Left hindlimb (tissue), 1 donor: ENCODE measurements around the gene S100A7A.
"Not testable (repeated sequence)": the region's sequence is repeated elsewhere in the genome, so short reads cannot be mapped to it uniquely, and the experiment has no call there.

Experiments
- DNase-seq: peaks from one replicate; pipeline ENCODE4 v3.0.0-alpha.2; 2018

S100A7A gene

DNA sequence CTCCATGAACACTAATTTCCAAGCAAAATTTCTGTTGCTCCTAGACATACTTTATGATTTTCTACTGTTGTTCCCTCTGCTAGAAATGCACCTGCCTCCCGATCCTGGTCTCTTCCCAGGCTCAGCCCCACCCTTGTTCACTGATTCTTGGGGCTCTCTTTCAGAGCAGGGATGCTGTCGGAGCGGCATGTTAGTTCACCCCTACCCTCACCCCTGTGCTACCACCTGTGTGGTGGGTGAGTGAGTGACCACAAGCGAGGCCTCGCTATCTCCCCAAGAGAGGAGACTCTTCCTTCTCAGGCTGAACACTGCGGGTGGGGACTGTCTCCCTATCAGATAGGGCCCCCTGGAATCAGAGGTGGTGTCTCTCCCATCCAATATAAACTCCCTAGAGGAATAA, 20.5 kb upstream of the S100A7A start:
- no peak for DNase-seq

DNA sequence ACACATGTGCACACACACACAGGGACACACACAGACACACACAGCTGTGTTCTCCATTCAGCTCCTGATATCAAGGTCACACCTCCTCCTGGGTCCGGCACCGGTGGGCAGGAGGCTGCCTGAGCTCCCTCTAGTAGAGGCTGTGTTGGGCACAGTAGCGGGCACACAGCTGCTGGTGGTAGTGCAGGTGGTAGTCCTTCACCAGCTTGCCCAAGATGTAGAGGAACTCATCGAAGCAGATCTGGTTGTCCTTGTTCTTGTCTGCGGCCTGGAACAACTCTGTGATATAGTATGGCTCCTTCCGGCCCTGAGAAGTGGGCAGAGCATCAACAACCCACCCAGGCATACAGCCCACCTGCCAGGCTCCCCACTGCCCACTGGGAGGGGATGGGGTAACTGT, 19.9 kb upstream of the S100A7A start:
- no peak for DNase-seq

DNA sequence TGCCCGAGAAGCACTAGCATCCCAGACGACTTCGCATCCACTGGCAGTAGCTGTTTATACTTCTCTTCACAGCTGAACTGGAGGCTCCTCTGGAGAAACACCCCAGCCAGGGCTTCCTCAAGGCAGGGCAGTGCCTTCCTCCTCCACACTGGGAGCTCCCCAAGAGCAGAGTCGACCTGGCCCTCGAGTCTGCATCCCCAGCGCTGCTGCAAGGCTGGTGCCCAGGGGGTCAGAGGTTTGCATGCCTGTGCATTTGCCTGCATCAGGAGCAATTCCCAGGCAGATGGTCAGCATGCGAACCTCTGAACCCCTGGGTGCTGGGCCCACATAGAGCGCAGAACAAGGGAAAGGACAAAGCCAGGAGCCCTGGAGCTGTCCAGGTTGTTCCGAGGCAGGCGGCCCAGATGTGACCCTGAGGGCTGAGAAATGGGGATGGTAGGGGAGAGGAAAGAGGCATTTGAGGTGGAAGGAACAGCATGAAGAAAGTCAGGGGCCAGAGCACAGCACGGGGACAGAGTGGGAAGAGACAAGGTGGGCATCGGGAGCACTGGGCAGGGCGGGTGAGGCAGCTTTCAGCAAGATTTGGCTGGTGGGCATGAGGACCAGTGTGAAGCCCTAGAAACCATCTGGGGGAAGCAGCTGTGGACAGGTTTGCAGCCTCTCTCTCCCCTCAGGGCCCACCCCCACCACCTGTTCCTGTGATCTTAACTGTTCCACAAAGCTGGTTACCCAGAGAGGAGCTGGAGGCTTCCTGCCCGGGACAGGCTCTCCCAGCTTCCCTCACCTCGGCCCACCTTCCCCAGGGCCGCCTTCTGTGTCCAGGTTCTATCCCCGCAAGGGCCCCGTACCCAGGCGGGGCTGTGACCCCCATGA, 19.0 kb upstream of the S100A7A start:
- no peak for DNase-seq

DNA sequence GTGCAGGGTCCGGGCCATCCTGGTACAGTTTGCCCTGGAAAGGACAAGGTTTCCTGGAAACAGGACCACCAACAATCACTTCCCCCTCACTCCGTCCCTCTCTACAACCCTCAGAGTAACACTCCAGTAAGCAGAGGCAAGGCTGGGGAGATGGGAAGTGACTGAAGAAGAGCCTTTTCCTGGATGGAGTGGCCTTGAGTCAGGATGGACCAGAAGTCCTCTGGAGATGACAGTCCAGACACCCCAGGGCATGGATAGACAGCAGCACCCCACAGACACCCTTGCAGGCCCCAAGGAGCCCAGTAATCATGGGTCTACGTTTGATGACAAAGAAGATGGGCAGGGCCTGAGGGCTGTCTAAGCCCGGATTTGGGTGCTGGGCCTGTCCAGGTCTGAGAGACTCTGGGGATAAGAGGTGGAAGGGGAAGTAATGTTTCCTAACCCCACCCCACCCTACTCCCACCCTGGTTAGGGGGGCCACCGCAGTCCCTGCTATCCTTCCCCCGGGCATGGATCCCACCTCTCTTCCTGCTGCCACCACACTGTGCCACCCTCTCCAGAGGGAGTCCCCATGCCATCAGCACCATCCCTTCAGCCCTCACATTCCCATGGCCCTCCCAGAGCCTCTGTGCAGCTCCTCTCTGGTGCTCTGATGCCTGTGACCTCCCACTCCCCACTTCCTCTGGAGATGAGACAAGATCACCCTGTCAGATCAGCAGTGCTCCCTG, 18.2 kb upstream of the S100A7A start:
- DNase-seq = no peak

DNA sequence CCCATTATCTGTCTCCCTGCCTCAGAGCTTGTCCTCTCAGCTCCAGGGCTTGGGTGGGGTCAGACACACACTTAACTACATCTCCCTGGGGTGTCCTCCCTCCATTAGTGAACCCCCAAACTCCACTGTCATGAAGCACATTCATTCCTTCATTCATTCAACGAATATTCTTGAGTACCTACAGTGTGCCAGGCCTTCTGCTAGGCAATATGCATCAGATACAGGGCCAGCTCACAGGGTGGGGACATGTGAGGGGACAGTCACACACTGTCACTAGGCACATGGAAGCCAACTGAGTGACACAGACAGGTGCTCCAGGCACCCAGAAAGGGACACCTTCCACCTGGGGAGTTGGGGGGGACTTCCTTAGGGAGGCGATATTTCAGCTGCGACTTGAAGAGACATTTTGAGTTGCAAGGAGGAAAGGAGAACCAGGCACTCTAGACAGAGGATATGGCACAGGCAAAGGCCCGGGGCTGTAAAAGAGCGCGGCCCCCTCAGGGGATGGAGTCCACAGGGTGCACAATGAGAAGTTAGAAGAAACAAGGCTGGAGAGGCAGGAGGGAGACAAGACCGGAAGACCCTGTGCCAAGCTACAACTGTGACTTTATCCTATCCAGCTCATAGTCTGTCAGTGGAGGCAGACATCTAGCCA, 16.8 kb upstream of the S100A7A start:
- DNase-seq = no peak

DNA sequence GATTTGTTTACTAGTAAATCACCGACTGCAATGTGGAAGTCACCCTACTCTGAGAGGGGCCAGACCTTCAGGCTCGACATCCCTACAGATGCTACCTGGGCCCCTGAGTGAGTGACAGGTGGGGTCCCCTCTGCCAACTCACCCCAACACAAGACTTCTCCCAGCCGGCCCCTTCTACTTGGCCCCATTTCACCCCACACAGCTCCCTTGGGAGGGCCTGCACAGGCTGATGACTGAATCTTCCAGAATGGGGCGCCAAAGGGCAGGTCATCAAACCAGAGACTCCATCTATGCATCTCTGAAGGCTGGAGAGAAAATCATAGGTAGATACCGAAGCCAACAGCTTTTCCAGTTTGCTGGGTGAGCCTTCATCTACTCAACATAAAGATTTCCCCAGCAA, 16.1 kb upstream of the S100A7A start:
- DNase-seq = no peak

DNA sequence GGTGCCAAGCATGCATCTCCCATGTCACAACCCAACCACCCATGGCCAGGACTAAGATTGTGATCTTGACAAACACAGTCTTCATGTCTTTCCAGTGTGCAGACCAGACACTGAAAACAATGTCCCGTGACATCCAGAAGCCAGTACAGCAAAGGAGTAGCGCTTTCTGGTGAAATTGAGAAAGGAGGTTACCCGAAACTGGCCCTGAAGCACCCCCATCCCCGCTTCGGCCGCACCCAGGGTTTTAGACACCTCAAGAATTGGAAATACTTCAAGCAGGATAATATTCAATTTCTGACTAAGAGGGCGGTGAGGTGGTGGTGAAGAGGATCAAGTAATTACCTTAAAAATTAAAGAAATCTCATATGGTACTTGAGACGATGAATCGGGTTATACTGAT, 14.9 kb upstream of the S100A7A start:
- DNase-seq = no peak

DNA sequence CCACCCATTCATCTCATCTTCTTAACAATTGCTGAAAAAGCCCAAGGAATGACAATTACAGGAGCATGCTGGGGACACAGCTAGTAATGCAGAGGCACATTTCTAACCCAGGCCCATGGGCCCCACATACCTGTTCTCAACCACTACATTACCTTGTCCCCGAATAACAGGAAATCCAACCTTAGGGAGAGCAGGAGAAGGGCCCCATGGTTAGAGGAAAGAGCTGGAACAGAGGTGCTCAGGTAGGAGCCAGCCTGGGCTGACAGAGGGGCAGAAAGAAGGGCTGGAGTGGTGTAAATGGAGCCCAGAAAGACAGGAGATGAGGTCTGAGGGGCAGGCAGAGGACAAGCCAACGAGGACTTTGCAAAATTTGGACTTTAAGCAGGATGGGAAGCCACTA, 14.1 kb upstream of the S100A7A start:
- DNase-seq = no peak

DNA sequence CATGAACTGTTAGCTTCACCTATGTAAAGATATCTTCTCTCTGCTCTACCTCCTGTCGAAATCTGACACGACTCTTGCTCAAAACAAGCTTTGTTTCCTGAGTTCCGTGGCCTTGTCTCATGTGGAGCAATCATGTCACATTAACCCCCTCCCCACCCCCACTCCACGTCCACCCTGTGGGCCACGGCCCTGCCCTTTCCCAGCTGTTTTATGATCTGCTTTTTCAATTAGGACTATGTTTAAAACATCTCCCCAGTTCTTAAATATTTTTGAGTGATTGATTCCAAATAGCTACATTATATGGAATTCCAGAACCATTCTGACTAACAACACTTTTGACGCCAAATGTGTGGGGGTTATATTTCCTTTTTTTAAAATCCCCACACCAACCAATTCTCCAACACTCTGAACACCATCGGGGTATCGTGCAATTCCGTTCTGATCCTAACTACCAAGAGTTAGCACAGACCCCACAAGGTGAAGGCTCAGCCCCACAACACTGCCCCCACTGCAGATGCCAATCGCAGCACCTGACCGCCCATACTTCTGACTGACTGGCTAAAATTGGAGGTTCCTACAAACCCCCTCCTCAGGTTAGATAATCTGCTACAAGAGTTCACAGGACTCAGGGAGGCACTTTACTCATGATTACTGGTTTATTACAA, 12.8 kb upstream of the S100A7A start:
- DNase-seq = no peak

DNA sequence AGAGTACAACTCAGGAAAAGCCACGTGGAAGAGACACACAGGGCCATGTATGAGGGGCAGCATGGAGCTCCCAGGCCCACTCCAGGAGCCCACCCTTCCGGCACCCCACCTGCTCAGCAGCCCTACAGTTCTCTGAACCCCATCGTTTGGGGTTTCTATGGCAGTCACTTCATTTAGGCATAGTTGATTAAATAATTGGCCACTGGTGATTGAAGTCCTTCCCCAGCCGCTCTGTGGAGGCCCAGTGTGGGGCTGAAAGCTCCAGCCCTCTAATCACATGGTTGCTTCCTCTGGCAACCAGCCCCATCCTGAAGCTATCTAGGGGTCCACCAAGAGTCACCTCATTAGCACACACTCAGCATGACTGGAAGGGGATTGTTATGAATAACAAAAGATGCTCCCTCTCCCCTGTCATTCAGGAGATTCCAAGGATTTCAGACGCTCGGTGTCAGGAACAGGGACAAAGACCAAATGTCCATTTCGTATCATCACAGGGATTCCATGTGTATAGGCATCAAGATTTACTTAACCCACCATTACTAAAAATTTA, 12.2 kb upstream of the S100A7A start:
- no peak for DNase-seq

DNA sequence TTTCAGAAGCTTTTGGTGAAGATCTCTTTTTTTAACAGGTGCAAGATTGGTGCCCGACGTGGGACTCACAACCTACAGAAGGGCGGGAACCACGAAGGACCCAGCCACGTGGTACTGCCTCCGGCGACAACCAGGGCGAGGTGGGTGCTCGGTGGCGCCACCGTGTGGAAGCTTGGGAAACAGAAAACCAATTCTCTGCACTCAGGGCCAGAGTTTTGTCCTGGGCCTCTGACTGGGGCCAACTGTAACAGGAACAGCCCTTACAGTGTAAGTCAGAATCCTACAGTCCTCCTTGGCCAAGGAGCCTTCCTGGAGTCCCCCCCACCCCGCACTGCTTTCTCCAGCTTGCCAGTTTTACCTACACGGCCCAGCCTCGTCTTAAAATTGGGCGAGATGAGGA, 11.6 kb upstream of the S100A7A start:
- no peak for DNase-seq

DNA sequence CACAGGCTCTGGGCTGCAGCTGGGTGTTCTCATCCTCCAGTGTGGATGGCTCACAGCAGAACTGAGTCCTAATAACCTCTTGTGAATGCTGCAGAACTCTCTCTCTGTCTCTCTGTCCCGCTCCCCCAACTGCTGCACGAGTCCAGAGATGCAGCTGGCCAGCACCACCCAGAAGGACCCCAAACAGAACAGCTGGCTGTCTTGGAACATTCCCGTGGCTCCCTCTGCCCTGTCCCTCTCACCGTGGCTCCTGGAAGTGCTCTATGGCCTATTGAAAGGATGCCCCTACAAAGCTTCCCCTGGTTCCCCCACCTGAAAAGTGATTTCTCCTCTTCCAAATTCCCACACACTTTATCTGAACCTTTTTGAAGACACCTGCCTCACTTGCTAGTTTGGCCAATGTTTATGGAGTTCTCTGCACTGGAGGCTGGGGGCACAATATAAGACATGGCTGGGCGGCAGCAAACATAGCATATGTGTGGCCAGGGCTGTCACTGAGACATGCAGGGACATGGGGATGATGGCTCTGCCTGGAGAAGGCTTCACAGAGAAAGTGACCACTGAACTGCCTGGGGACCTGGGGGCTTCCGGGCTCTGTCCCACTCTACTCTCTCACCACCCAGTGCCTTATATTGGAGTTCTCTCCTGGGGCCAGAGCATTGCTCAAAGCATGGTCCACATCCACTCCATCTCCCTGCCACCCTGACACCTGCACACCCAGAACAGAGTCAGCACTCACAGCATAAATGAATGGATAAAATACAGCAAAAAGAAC, 10.3 kb upstream of the S100A7A start:
- not testable (repeated sequence) for DNase-seq

DNA sequence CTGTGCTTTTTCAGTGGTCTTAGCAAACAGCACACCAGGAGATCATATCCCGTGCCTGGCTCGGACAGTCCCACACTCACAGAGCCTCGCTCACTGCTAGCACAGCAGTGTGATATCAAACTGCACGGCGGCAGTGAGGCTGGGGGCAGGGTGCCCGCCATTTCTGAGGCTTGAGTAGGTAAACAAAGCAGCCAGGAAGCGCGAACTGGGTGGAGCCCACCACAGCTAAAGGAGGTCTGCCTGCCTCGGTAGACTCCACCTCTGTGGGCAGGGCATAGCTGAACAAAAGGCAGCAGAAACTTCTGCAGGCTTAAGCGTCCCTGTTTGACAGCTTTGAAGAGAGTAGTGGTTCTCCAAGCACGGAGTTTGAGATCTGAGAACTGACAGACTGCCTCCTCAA, 9.0 kb upstream of the S100A7A start:
- not testable (repeated sequence) for DNase-seq

DNA sequence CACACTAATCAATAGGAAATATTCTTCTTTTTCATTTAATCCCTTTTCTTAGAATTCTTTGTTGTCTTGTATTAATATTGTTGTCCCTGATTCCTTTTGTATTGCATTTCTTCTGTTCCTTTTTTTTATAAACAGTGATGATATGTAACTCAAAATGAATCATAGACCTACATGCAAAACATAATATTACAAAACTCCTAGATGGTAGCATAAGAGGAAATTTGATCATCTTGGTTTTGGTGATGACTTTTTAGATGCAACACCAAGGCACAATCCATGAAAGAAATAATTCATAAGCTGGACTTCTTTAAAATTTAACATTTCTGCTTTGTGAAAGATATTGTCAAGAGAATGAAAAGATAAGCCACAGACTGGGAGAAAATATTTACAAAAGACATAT, 2.4 kb upstream of the S100A7A start:
- not testable (repeated sequence) for DNase-seq

DNA sequence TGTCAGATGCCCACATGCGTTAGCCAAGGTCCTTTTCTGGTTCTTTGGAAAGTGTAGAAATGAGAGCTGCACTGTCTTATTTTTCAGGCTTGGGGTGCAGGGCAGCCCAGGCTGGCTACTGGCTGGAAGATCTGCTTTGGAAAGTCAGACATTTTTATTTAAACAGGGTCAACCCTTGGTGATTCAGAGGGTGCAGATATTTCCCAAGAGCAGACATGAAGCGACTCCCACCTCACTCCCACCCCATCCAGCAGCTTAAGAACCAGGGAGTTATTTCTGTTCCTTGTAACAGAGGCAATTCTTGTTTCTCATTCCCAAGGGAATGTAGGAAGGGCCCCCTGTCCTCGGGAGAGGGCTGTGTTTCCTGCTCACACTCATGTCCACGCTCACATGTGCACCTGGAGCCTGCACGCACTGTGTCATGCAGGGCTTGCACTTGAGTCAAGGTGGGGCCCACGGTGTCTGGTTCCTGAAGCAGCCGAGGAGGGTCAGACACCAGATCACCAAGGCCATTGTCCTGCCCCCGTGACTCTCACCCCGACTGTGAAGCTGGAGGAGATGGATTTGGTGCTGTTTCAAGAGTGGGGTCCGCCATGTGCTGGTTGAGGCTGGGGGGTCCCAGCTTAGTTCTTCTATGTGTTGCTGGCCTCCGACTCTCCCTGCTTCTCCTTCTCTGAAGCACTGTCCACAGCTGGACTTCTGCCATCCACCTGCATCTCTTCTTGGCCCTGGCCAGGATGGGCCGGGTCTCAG, 992 bp downstream of the S100A7A start:
- no peak for DNase-seq

DNA sequence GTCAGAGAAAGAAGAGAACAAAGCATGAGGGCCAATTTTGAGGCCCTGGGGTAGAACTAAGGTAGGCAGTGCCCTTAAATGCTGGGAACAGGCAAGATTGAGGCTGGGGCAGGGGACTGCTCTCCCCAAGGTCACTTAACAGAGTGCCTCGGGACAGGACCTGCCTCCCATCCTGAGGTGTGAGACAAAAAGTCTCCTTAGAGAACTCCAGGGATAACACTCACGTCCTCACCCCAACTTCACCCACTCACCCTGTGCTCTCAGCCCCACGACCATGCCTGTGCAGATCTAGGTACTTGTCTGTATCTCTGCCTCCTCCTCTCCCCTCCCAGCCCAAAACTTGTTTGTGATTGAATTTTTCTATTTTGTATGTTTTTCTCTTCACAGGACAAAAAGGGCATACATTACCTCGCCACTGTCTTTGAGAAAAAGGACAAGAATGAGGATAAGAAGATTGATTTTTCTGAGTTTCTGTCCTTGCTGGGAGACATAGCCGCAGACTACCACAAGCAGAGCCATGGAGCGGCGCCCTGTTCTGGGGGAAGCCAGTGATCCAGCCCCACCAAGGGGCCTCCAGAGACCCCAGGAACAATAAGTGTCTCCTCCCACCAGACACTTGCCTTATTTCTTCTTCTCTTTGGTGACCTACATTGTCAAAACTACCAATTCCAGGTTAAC, 2.6 kb downstream of the S100A7A start:
- DNase-seq = not testable (repeated sequence)

DNA sequence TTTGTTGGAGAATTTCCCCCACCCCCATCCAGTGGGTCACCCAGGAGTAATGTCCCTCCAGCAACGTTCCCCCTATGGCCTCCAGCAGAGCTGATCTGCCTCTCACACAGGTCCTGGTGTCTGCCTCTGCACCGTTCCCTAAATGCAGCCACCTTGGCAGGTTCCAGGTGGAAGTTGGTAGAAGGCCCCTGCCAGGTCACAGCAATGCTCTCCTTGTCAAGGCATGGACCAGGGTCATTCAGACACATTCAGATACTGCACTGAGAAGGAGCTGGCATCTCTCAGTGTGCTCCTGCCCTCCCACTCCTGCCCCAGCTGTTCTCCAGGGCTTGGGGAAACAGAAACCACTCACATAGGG, 3.1 kb downstream of the S100A7A start:
- not testable (repeated sequence) for DNase-seq

DNA sequence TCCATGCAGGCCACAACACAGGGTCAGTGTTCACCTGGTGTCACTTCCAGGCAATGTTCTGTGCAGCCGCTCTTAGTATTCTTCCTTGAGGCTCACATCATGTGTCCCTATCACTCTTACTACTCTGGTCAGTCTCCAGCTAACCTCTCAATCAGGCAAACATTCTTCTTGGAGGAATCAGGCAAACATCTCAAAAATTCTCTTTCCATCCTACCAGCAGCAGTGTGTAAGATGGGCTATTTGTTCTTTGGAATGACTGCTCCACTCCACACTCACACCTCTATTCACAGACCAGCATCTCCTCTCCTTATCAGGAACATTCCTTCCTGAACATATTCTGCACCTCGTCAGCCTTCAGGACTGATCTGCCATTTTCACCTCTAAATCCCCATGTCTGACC, 4.0 kb downstream of the S100A7A start:
- no peak for DNase-seq

DNA sequence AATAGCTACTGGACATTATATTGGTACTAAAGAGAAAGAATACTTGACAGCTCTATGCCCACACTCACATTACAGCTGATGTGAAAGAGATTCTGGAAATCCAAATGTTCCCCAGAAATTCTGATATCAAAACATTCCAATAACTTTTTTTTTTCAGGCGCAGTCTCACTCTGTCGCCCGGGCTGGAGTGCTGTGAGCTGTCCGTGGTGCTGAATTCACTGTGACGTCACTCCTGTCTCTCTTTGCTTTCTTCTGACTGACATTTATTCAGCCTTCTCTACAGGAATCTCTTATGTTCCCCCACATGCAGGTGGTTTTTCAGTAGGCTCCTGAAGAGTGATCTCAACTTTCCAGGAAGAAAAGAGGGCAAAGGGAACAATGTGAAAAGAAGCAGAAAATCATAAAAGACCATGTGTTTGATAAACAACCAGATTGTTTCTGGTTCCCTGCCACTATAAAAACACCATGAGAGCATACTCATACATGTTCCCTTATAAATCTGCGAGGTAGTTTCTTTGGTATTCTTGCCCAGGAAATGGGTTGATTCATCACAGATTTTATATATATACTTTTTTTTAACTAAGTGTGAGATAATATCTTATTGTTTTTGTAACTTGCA, 6.2 kb downstream of the S100A7A start:
- peak; percentile 78 for DNase-seq

DNA sequence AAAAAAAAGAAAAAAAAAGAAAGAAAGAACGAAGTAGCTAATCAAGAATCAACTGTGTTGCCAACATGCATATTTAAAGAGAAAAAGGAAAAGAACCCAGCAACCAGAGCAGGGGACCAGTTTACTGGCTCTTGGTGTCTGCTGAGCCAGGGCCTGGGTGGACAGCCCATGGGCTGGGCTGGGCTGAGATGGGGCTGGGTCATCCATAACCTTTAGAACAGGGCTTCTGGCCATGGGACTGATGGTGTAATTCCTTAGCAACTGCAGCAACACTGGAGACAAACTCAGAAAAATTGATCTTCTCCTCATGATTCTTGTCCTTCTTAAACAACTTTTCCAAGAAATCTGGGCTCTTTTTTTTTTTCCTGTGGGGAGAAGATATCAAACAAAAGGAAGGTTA, 10.5 kb downstream of the S100A7A start:
- no peak for DNase-seq
